Measurements from ENCODE around the gene HTT-AS.

- TF ChIP-seq EP300 (IDR thresholded peaks at IDR 0.05; ENCODE audit: borderline replicate concordance in 1 of 2, low read depth in 2 of 2, low read length in 2 of 2) (no peak), CBX5 (IDR thresholded peaks at IDR 0.05; ENCODE audit: low read depth, low read length) (no peak), POLR2AphosphoS5 (IDR thresholded peaks at IDR 0.05; ENCODE audit: low read depth, low read length) (no peak), POLR2A (IDR thresholded peaks at IDR 0.05; ENCODE audit: control extremely low read depth in 1 of 2, low read depth in 2 of 2, low read length in 2 of 2) (no peak), CTCF (IDR thresholded peaks at IDR 0.05; ENCODE audit: control extremely low read depth in 1 of 3, insufficient read depth in 1 of 3, low read depth in 1 of 3, low read length in 3 of 3) (no peak), USF2 (IDR thresholded peaks at IDR 0.05; ENCODE audit: low read length) (no peak), ASH2L (IDR thresholded peaks at IDR 0.05; ENCODE audit: low read length) (no peak)
- TF ChIP-seq, protein P1, sequence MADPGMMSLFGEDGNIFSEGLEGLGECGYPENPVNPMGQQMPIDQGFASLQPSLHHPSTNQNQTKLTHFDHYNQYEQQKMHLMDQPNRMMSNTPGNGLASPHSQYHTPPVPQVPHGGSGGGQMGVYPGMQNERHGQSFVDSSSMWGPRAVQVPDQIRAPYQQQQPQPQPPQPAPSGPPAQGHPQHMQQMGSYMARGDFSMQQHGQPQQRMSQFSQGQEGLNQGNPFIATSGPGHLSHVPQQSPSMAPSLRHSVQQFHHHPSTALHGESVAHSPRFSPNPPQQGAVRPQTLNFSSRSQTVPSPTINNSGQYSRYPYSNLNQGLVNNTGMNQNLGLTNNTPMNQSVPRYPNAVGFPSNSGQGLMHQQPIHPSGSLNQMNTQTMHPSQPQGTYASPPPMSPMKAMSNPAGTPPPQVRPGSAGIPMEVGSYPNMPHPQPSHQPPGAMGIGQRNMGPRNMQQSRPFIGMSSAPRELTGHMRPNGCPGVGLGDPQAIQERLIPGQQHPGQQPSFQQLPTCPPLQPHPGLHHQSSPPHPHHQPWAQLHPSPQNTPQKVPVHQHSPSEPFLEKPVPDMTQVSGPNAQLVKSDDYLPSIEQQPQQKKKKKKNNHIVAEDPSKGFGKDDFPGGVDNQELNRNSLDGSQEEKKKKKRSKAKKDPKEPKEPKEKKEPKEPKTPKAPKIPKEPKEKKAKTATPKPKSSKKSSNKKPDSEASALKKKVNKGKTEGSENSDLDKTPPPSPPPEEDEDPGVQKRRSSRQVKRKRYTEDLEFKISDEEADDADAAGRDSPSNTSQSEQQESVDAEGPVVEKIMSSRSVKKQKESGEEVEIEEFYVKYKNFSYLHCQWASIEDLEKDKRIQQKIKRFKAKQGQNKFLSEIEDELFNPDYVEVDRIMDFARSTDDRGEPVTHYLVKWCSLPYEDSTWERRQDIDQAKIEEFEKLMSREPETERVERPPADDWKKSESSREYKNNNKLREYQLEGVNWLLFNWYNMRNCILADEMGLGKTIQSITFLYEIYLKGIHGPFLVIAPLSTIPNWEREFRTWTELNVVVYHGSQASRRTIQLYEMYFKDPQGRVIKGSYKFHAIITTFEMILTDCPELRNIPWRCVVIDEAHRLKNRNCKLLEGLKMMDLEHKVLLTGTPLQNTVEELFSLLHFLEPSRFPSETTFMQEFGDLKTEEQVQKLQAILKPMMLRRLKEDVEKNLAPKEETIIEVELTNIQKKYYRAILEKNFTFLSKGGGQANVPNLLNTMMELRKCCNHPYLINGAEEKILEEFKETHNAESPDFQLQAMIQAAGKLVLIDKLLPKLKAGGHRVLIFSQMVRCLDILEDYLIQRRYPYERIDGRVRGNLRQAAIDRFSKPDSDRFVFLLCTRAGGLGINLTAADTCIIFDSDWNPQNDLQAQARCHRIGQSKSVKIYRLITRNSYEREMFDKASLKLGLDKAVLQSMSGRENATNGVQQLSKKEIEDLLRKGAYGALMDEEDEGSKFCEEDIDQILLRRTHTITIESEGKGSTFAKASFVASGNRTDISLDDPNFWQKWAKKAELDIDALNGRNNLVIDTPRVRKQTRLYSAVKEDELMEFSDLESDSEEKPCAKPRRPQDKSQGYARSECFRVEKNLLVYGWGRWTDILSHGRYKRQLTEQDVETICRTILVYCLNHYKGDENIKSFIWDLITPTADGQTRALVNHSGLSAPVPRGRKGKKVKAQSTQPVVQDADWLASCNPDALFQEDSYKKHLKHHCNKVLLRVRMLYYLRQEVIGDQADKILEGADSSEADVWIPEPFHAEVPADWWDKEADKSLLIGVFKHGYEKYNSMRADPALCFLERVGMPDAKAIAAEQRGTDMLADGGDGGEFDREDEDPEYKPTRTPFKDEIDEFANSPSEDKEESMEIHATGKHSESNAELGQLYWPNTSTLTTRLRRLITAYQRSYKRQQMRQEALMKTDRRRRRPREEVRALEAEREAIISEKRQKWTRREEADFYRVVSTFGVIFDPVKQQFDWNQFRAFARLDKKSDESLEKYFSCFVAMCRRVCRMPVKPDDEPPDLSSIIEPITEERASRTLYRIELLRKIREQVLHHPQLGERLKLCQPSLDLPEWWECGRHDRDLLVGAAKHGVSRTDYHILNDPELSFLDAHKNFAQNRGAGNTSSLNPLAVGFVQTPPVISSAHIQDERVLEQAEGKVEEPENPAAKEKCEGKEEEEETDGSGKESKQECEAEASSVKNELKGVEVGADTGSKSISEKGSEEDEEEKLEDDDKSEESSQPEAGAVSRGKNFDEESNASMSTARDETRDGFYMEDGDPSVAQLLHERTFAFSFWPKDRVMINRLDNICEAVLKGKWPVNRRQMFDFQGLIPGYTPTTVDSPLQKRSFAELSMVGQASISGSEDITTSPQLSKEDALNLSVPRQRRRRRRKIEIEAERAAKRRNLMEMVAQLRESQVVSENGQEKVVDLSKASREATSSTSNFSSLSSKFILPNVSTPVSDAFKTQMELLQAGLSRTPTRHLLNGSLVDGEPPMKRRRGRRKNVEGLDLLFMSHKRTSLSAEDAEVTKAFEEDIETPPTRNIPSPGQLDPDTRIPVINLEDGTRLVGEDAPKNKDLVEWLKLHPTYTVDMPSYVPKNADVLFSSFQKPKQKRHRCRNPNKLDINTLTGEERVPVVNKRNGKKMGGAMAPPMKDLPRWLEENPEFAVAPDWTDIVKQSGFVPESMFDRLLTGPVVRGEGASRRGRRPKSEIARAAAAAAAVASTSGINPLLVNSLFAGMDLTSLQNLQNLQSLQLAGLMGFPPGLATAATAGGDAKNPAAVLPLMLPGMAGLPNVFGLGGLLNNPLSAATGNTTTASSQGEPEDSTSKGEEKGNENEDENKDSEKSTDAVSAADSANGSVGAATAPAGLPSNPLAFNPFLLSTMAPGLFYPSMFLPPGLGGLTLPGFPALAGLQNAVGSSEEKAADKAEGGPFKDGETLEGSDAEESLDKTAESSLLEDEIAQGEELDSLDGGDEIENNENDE (IDR thresholded peaks at IDR 0.05; ENCODE audit: insufficient replicate concordance, low read length): no peak
Observed at GRCh38 chr4:3042226-3042625, 32.1 kb downstream of the HTT-AS start.
